ENCODE measurements around the gene IPMK. TPM values are rescaled to one million over a fixed set of nuclear protein-coding genes. Genes with fewer than 3 reads are reported as not detected.

The IPMK gene
- total RNA-seq, 1 donor from 2014 or later: 14.3 TPM

GRCh38 chr10:58302254-58302653 lies 34.6 kb upstream of the IPMK start:
- H4K20me1 ChIP-seq (ENCODE audit: low read depth): no peaks in the 10 kb centered on the region
- no peaks in the 10 kb centered on the region for H3K79me2 ChIP-seq (ENCODE audit: low read depth)
- no peaks in the 10 kb centered on the region for H3K36me3 ChIP-seq
- no peak overlapping the region for H2AFZ ChIP-seq (replicated peaks)
- no peak overlapping the region for H3K4me2 ChIP-seq
- no peak overlapping the region for H3K27ac Mint-ChIP-seq
- H3K36me3 Mint-ChIP-seq: no peaks in the 10 kb centered on the region
- H3K9me3 ChIP-seq (ENCODE audit: low read depth): no peaks in the 10 kb centered on the region
- H3K4me1 Mint-ChIP-seq: peaks cover 25% of the 10 kb centered on the region
- TF ChIP-seq CTCF (IDR thresholded peaks at IDR 0.05): no peak
- TF ChIP-seq EZH2phosphoT487 (IDR thresholded peaks at IDR 0.05): no peak
- no peak for TF ChIP-seq EZH2 (IDR thresholded peaks at IDR 0.05)
- no peak for DNase-seq (ENCODE audit: low spot score)
- H3K4me3 Mint-ChIP-seq: no peak overlapping the region
- H3F3A ChIP-seq (ENCODE audit: low read depth): no peaks in the 10 kb centered on the region
- no peak overlapping the region for H3K27ac ChIP-seq
- H3K9me3 Mint-ChIP-seq: no peaks in the 10 kb centered on the region
- no peak overlapping the region for H3K4me3 ChIP-seq
- no peaks in the 10 kb centered on the region for H3K4me1 ChIP-seq
- no peaks in the 10 kb centered on the region for H3K27me3 Mint-ChIP-seq (ENCODE audit: insufficient read depth, low read depth)
- no peaks in the 10 kb centered on the region for H3K27me3 ChIP-seq
- no peak overlapping the region for H3K9ac ChIP-seq

- Histone ChIP-seq H2AFZ (replicated peaks) (no peak overlapping the region), H3K79me2 (ENCODE audit: low read depth) (no peaks in the 10 kb centered on the region), H3F3A (ENCODE audit: low read depth) (no peaks in the 10 kb centered on the region), H3K4me3 (no peak overlapping the region), H4K20me1 (ENCODE audit: low read depth) (no peaks in the 10 kb centered on the region), H3K36me3 (no peaks in the 10 kb centered on the region), H3K4me1 (no peaks in the 10 kb centered on the region), H3K9me3 (ENCODE audit: low read depth) (no peaks in the 10 kb centered on the region), H3K27ac (no peak overlapping the region), H3K4me2 (no peak overlapping the region), H3K27me3 (no peaks in the 10 kb centered on the region), H3K9ac (no peak overlapping the region)
- Mint-ChIP-seq H3K9me3 (no peaks in the 10 kb centered on the region), H3K27ac (no peak overlapping the region), H3K4me1 (peaks cover 19% of the 10 kb centered on the region), H3K27me3 (ENCODE audit: insufficient read depth, low read depth) (no peaks in the 10 kb centered on the region), H3K4me3 (no peak overlapping the region), H3K36me3 (no peaks in the 10 kb centered on the region)
- no peak for DNase-seq (ENCODE audit: low spot score)
- TF ChIP-seq EZH2 (IDR thresholded peaks at IDR 0.05): no peak
- no peak for TF ChIP-seq CTCF (IDR thresholded peaks at IDR 0.05)
- no peak for TF ChIP-seq EZH2phosphoT487 (IDR thresholded peaks at IDR 0.05)
Measured at GRCh38 chr10:58300676-58301075, 33.0 kb upstream of the IPMK start.

GRCh38 chr10:58299580-58299979 lies 31.9 kb upstream of the IPMK start:
- H2AFZ ChIP-seq (replicated peaks): no peak overlapping the region
- H3K27ac Mint-ChIP-seq: no peak overlapping the region

More at GRCh38 chr10:58299580-58299979, 31.9 kb upstream of the IPMK start:
- Histone ChIP-seq H3F3A (ENCODE audit: low read depth) (no peaks in the 10 kb centered on the region), H3K9ac (no peak overlapping the region), H3K4me1 (no peaks in the 10 kb centered on the region), H3K79me2 (ENCODE audit: low read depth) (no peaks in the 10 kb centered on the region), H3K27me3 (no peaks in the 10 kb centered on the region), H3K4me3 (no peak overlapping the region), H3K4me2 (no peak overlapping the region), H3K9me3 (ENCODE audit: low read depth) (no peaks in the 10 kb centered on the region), H3K27ac (no peak overlapping the region), H3K36me3 (no peaks in the 10 kb centered on the region), H4K20me1 (ENCODE audit: low read depth) (no peaks in the 10 kb centered on the region)
- Mint-ChIP-seq H3K4me3 (no peak overlapping the region), H3K4me1 (peaks cover 19% of the 10 kb centered on the region), H3K27me3 (ENCODE audit: insufficient read depth, low read depth) (peaks cover 2% of the 10 kb centered on the region), H3K36me3 (no peaks in the 10 kb centered on the region), H3K9me3 (no peaks in the 10 kb centered on the region)
- peak; percentile 70 for DNase-seq (ENCODE audit: low spot score)
- TF ChIP-seq CTCF (IDR thresholded peaks at IDR 0.05) (peak; percentile 95), EZH2phosphoT487 (IDR thresholded peaks at IDR 0.05) (no peak)
